ENCODE data around the gene SFT2D1.
"Not testable (repeated sequence)": the region's sequence is repeated elsewhere in the genome, so short reads cannot be mapped to it uniquely, and the experiment has no call there.

Gene SFT2D1

DNA sequence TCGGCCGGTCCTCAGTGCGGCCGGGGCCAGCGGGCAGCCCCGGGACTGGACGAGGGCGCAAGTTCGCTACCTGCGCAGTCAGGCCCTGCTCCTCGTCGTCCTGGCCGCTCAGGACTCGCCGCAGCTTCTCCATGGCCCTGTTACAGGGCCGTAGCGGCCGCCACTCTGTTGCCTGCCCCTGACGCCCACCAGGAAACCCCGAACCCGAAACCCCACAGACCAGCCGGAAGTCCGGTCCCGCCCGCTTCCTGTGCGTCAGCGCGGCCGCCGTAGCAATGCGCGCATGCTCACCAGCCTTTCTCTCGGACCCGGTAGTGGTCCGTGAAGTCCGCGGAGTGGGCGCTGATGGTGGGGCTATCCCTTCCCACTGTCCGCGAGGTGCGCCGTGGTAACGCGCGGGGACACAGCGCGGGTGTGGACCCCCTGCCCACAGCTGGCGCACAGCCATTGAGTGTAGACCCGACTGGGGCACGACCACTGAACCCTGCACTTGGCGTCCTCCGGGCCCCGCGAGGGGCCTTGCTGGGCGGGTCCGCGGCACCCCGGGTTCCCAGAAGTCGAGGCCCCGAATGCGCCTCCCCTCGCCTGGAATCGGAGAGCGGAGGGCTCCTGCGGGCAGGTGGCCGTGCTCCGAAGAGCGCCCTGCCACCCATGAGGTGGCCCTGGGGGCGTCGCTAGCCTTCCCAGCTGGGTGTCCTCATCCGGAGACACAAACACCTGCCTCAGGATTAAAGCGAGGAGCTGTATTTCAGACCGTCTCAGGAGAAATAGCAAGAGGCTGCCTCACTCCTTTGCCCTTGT, at the start of gene SFT2D1:
Gene SFT2D1 (minus strand): TSS at position 197 of the 801 bp plus-strand sequence. CDS start 64 bp downstream, at position 133.
- DNase-seq: peak; percentile 69 to 82

DNA sequence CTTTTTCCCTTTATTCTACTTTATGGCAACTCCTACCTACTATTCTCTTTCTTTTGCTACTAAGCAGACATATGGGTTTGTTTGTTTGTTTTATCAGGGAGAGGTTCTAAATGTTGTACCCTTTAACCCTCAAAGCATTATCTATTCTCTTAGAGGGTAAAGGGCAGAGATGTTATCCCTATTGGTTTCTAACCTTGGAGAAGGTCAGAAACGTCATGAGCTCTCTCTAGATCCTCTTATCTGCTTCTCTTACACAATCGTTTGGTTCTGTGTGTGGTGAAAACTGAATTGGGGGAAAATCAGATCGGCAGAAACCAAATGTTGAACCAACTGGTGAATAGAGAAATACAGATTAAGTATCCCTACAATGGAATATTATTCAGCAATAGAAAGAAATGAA, 46.8 kb upstream of the SFT2D1 start:
- DNase-seq: no peak

DNA sequence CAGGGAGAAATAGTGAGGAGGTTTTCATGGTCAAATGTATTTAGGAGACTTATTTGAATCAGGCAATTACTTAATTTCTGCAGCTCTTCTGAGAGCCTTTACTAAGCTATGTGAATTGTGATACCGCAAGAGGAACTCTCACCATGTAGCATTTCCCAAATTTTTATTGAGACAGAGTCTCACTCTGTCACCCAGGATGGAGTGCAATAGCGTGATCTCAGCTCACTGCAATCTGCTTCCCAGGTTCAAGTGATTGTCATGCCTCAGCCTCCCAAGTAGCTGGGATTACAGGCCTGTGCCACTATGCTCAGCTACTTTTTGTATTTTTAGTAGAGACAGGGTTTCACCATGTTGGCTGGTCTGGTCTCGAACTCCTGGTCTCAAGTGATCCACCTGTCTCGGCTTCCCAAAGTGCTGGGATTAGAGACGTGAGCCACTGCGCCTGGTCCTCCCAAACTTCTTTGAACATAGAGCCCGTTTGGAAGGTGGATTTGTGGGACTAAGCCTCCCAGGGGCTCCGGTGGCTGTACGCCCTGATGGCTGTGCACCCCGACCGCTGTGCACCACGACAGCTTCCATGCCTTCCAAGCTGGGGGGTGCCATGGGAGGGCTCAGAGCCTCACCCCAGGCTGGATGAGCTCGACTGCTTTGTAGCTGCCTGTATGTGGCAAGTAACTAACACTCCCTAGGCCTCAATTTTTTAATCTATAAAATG, 46.1 kb upstream of the SFT2D1 start:
- no peak for DNase-seq

DNA sequence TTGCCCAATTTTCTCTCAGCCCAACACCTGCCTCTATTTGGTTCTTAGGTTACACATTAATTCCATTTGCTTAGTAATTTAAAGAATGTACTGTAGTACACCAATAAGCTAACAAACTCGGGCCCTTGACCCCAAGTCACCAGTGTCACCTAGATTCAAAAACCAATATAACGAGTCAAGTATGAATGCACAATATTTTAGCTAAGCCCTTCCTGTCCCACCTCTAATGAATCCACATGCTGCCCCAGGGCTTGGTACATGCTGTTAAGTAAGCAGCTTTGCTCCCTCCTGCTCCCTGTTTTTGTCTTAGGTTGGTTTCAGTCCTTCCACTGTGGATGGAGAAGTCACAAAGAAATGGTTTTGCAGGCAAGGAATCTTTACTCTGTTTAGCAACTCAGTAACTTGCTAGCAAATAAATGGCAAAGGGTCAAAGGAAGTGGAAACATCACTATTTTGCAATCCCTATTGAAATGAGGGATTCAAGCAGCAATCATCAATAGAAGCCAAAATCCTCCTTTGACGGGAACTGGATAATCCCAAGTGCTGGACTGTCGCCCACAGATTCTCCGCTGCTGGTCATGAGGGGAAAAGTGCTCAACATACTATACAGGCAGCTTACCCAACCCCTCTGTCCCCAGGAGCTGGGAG, 45.4 kb upstream of the SFT2D1 start:
- no peak for DNase-seq

DNA sequence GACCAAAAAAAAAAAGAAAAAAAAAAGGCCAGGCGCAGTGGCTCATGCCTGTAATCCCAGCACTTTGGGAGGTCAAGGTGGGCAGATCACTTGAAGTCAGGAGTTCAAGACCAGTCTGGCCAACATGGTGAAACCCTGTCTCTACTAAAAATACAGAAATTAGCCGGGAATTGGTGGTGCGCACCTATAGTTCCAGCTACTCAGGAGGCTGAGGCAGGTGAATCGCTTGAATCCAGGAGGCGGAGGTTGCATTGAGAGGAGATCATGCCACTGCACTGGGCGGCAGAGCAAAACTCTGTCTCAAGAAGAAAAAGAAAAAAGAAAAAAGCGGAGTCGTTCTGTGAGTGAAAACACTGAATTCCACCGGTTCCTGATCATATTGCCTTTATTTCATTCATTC, 44.8 kb upstream of the SFT2D1 start:
- not testable (repeated sequence) for DNase-seq

DNA sequence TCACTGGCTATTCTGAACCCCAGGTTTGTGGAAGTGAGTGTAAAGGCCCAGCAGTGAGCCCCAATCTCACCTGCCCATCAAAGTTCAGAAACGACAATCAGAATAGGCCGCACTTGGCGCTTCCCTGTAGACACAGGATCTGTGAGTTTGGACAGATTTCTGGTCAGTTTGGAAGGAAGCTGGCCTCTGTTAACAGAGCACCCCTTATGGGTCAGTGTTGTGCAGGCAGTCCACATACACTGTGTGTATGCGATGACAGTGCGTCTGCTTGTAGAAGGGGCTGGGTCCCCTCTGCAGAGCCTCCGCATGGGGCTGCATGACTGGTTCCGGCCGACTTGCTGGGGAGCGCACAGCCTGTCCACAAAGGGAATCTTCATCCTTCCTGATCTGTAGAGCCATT, 43.8 kb upstream of the SFT2D1 start:
- DNase-seq: no peak

DNA sequence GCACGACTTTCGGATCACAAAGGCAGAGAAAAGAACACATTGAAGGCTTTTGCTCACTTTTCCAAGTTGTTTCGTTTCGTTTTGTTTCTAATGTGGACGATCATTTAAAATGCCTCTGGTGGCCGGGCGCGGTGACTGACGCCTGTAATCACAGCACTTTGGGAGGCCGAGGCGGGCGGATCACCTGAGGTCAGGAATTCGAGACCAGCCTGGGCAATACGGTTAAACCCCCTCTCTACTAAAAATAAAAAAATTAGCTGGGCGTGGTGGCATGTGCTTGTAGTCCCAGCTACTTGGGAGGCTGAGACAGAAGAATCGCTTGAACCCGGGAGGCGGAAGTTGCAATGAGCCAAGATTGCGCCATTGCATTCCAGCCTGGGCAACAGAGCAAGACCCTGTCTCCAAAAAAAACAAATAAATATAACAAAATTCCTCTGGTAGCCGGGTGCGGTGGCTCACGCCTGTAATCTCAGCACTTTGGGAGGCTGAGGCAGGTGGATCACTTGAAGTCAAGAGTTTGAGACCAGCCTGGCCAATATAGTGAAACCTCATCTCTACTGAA, 41.5 kb upstream of the SFT2D1 start:
- not testable (repeated sequence) for DNase-seq

DNA sequence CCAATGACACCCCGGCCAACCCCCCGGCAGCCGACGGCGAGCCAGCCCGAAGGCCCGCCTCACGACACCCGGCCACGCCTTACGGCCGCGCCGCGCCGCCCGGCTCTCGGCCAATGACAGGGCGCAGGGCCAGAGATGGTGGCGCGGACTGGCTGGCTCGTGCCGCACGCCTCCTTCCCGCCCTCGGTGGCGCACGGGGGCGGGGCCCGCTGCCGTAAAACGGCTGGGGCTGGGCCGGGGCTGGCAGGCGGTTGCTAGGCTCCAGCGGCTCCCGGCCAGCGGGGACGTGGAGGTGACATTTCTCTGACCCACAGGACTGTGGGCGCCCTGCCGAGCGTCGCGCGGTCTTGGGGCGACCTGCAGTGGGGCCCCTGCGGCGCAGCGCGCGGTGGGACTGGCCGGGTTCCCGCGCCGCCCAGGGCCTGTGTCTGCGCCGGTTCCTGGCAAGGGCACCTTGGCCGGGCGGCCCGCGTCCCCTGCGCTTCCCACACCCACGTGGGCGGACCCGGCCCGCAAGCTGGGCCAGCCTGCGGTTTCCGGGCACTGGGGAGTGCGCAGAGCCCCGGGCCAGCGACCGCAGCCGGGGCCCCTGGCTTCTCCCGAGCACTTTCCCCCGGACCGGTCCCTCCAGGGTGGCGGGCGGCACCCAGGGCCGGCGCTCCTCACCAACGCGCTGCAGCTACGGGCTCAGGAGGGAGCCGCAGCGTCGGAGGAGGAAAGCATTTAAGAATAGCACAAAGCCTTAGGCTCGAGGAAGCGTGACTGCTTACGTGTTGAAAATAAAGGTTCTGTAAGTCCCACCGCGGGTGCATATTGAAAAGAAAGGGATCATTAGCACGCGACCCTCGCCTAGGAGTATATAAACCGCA, 40.8 kb upstream of the SFT2D1 start, which contains the start of gene MPC1:
Gene MPC1 (minus strand): TSS at position 8 of the 869 bp plus-strand sequence. CDS start 64 bp downstream, outside the sequence.
- DNase-seq: peak; percentile 93 to 97

DNA sequence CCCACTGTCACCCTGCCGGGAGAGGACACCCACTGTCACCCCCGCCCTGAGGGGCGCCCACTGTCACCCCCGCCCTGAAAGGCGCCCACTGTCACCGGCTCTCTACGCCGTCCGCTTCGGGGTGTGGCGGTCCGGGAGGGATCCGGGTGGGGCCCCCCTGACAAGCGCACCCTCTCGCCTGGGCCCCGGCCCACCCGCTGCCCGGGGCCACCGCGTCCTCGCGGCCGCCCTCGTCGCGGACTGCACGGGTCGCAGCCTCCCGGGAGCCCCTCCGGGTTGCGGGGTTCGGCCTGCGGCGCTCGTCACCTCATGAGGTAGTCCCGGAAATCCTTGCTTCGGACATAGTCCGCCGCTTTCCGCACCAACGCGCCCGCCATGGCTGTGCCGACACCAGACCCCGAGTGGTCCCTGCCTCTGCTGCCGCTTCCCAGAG, 40.2 kb upstream of the SFT2D1 start:
- DNase-seq: peak in 1 of 2 experiments; percentile 50

DNA sequence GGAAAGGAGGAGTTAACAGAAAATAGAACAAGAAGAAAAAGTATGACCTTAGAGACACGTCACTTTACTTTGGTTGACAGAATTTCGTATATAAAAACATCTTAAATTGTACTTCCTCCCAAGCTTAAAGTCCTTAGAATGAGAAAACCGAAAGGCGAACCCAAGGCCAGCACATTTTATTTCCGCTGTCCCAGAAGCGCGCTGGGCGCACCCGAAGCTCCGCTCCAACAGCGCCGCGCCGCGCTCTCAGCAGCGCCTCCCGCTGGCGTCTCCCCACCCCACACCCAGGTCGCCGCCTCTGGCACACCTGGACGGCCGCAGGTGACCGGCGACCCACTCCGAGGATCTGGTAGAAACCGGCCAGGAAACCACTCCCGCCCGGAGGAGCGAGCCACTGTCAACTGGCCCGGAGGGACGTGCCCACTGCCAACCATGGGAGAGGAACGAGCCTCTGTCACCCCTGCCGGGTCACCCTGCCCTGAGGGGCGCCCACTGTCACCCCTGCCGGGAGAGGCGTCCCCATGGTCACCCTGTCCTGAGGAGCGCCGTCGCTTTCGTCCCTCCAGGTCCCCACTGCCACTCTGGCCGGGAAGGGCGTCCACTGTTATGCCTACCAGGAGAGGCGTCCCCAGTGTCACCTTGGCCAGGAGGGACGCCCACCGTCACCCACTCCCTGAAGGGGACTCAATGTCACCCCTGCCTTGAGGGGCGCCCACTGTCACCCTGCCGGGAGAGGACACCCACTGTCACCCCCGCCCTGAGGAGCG, 39.6 kb upstream of the SFT2D1 start:
- DNase-seq: peak; percentile 16 to 65

DNA sequence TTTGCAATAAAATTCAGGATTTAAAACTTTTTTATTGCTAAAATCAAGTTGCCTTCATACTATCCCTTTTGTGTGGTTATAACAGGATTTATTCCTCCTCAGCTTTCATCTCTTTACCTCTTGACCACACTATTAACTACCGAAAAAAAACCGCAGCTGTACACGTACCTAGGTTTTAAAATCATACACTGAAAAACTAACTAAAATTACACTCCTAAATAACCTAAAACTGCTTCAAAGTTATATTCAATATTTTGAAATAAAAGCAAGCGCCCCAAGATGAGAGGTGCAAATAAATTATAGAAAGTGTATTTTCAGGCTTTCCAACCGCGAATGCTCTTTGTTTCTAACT, 39.0 kb upstream of the SFT2D1 start:
- no peak for DNase-seq

DNA sequence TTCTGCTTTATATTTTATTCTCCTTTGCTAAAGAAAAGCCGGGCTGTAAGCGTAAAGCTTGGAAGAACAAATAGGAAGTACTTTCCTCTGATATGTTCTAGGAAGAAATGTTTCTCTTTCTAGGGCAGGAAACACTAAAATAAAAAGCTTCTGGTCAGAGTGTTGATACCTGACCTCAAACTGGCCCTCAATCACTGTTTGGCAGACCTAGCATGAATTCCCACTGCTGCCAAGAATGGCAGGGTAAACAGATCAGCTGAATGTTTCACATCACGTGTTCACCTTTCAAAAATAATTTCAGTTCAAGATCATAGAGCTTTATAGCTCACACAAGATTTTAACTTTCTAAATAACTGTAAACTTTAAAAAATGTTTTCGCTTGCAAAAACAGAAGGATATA, 37.5 kb upstream of the SFT2D1 start:
- no peak for DNase-seq

DNA sequence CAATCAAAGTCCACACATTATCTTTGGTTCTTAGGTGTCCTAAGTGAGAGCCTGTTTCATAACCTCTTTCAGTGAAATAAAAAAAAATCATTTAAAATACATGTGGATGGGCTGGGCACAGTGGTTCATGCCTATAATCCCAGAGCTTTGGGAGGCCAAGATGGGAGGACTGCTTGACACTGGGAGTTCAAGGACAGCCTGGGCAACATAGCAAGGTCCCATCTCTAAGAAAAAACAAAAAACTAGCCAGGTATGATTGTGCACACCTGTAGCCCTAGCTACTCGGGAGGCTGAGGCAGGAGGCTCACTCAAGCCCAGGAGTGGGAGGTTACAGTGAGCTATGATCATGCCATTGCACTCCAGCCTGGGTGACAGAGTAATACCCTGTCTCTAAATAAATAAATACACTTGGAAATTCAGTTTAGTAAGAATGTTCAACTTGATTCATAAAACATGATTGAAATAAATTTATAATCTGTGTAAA, 36.8 kb upstream of the SFT2D1 start:
- DNase-seq: no peak

DNA sequence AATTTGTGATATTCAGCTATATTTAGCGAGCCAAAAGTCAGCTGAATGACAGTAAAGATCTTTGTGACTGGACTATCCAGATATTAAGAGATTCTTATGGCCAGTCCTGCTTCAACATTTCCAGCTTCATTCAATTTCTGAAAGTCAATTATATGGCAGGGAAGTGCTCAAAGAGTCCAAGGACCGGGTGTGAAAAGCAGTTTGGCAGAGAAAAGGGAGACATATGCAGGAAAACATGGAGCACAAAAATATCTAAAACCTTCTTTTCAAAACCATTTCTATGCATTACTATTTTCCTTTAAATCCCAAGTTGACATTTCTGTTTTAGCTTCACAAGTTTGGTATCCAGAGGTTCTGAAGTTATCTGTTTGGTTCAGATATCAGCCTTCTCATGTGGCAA, 35.4 kb upstream of the SFT2D1 start:
- DNase-seq: no peak

DNA sequence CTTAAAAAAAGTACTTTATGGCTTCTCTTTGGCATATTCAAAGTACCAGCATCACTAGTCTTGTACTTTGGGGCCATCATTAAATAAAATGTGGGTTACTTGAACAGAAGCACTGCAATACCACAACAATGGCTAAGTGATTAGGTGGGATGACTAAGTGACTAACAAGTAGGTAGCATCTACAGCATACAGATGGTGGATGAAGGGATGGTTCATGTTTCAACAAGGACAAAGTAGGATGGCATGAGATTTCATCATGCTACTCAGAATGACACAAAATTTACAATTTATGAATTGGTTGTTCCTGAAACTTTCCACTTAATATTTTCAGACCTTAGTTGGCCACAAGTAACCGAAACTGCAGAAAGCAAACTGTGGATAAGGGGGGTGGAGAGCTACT, 32.7 kb upstream of the SFT2D1 start:
- no peak for DNase-seq

DNA sequence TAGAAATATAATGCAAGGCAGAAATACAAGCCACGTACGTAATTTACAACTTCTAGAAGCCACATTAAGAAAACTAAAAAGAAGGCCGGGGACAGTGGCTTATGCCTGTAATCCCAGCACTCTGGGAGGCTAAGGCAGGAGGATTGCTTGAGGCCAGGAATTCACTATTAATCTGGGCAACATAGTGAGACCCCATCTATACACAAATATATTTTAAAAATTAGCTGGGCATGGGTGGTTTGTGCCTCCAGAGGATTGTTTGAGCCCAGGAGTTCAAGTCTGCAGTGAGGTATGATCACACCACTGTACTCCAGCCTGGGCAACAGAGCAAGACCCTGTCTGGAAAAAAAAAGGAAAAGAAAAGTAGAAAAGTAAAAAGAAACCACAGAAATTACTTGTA, 28.1 kb upstream of the SFT2D1 start:
- DNase-seq: no peak

DNA sequence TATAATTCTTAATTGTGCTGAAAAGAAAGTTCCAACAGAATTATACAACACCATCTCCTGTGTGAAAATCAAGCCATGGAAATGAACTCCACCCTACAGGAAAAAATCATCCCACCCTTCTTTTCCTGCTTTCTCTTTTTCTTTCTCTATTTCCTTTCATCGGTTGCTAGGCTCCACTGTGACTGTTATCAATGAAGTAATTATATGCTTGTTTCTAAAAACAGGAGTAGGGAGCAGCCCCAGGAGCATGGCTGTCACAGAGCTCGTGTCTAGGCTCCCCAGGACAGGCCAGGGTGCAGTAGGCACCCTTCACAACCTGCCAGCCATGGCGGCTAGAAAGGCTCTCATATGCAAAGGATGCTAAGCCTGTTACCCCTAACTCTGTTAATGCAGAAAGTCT, 27.4 kb upstream of the SFT2D1 start:
- no peak for DNase-seq

DNA sequence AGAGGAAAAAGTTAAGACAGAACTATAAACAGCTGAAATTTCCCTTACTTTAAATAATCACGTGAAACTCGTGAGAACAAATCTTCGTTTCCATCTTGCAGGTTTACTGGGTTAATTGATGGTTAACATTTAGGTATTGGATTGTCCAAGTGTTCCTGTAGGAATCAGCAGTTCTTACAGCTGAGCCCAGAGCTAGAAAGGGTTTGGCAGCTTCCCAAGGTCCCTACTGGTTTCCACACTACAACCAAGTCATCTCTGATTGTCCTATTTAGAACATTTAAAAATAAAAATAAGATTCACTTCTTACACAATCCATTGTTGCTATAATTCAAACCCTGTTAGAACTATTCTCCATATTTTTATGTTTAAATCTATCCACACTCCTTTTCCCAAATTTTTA, 24.6 kb upstream of the SFT2D1 start:
- DNase-seq: no peak

DNA sequence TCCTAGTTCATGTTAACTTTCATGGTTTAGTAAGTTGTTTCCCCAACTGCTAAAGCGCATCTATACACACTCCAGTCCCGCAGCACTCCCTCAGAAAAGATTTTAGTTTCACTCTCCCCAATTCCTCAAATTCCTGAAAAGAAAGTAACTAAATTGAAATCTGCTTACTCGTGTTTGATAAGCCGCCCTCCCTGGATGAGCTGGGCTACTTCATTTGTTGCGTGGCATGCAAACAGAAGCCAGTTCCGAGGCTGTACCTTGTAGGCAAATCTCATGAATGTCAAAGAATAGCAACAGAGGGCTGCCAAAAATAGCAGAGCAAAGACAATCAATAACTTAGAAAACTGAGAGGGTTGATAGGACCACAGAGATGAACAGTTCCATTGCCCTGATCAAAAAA, 23.5 kb upstream of the SFT2D1 start:
- DNase-seq: no peak

DNA sequence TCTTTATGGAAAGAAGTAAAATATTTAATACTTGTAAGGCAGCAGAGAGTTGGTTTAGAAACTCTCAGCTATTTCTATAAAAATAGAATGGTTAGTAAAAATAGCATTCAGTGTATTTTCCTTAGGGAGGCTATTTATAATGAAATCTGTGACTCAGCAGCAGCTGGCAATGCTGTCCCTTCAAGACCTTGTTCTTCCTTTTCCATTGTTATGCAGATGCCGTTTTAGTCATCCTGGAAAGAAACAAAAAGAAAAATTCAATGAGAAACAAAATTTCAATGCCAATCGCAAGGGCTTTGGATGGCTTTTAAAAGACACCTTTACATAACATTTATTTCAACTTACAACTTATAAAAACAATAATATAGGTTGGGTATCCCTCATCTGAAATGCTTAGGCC, 22.9 kb upstream of the SFT2D1 start:
- no peak for DNase-seq

DNA sequence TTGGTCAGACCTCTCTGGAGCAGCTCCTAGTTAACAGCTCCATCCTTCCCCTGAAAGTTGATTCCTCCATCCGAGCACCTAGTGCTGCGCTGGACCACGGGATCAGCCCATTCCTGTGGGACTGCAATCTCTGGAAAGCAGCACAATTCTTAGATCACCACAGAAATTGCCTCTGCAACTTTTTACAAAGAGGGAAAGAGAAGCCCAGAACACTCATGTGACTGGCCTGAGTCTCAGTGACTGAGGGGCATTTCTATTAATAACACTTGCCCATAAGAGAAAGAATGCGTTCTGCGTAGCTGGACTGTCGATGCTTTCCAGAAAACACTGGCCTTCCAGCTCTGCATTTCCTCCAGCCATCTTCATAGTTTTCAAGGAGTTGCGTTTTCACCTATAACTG, 22.1 kb upstream of the SFT2D1 start:
- DNase-seq: no peak

Measured in NCI-H524 (cell line).